ENCODE results near the gene KCNH5. TPM values are rescaled to one million over a fixed set of nuclear protein-coding genes. Genes with fewer than 3 reads are reported as not detected.

KCNH5 gene
- total RNA-seq, 1 donor from 2014 or later, result 3.1 TPM

DNA sequence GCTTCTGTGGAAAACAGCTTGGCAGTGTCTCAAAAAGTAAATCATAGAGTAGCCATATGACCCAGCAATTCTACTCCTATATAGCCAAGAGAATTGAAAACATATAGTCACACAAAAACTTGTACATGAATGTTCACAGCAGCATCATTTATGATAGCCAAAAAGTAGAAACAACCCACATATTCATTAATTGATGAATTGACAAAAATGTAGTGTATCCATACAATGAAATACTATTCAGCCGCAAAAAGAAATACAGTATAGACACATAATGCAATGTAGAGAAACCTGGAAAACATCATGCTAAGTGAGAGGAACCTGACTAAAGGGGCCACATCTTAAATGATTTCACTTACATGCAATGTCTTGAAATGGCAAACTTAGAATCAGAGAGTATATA lies 326.6 kb downstream of the KCNH5 start:
- Mint-ChIP-seq H3K27ac (no peak overlapping the region), H3K4me1 (ENCODE audit: low read depth) (no peaks in the 10 kb centered on the region), H3K4me3 (ENCODE audit: low read depth) (no peak overlapping the region), H3K9me3 (ENCODE audit: low read depth) (peaks cover 7% of the 10 kb centered on the region), H3K27me3 (no peaks in the 10 kb centered on the region), H3K36me3 (ENCODE audit: insufficient read depth) (peaks cover 4% of the 10 kb centered on the region)
- TF ChIP-seq, protein P1, sequence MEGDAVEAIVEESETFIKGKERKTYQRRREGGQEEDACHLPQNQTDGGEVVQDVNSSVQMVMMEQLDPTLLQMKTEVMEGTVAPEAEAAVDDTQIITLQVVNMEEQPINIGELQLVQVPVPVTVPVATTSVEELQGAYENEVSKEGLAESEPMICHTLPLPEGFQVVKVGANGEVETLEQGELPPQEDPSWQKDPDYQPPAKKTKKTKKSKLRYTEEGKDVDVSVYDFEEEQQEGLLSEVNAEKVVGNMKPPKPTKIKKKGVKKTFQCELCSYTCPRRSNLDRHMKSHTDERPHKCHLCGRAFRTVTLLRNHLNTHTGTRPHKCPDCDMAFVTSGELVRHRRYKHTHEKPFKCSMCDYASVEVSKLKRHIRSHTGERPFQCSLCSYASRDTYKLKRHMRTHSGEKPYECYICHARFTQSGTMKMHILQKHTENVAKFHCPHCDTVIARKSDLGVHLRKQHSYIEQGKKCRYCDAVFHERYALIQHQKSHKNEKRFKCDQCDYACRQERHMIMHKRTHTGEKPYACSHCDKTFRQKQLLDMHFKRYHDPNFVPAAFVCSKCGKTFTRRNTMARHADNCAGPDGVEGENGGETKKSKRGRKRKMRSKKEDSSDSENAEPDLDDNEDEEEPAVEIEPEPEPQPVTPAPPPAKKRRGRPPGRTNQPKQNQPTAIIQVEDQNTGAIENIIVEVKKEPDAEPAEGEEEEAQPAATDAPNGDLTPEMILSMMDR (IDR thresholded peaks at IDR 0.05; ENCODE audit: unreplicated experiment), result no peak
- DNase-seq (ENCODE audit: low spot score, unreplicated experiment), result no peak

DNA sequence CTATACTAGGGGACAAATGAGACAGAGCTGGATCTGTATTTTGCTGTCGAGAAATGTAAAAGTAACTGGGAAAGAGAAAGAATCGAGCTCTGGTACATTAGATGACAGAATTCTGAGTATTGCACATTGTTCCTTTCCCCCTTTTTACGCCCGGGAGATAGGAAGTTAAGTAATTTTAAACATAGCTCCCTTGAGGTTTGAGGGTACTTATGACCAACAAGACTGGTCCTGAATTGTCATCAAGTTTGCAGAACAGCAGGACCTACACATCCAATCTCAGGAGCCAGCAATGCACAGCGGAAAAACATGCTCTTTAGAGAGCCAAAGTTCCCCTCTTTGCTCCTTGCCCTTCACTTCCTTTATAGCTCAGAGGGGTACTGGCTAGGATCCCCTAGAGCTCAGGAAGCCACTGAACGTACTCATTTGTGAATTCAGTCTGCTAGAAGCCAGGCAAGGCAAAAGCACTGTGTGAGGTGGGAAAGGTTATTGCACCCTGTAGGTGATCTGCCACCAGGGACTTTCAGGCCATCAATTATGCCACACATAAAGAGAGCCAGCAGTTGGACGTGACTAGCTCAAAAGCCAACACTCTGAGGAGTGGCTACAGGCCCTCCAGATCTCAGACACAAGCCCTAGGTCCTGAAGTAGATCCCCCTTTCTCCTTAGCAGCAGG lies 333.8 kb downstream of the KCNH5 start:
- no peak for DNase-seq (ENCODE audit: low spot score, unreplicated experiment)
- Mint-ChIP-seq H3K27ac (no peak overlapping the region), H3K4me3 (ENCODE audit: low read depth) (no peak overlapping the region), H3K9me3 (ENCODE audit: low read depth) (peaks cover 5% of the 10 kb centered on the region), H3K4me1 (ENCODE audit: low read depth) (peaks cover 21% of the 10 kb centered on the region), H3K36me3 (ENCODE audit: insufficient read depth) (peaks cover 1% of the 10 kb centered on the region), H3K27me3 (no peaks in the 10 kb centered on the region)
- TF ChIP-seq, protein P1 (IDR thresholded peaks at IDR 0.05; ENCODE audit: unreplicated experiment), result no peak

DNA sequence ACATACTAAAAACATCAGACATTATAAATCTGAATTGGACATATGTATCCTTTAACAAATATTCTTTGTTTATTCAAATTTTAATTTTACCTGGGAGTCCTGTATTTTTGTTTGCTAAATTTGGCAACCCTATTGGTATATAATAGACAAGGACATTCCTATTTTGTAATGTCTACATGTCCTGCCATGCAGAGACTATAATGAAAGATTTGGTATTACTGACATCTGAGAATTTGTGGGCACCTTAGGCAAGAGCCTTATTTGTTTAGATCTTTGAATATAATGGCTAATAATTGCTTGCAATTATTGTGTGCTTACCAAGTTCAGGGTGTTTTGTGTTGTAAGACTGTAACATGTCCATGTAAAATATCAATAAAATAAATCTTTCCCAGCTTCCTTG lies 334.4 kb downstream of the KCNH5 start:
- H3K27me3 Mint-ChIP-seq, result no peaks in the 10 kb centered on the region
- no peak overlapping the region for H3K27ac Mint-ChIP-seq
- peaks cover 5% of the 10 kb centered on the region for H3K9me3 Mint-ChIP-seq (ENCODE audit: low read depth)
- peaks cover 1% of the 10 kb centered on the region for H3K36me3 Mint-ChIP-seq (ENCODE audit: insufficient read depth)
- H3K4me3 Mint-ChIP-seq (ENCODE audit: low read depth), result no peak overlapping the region
- H3K4me1 Mint-ChIP-seq (ENCODE audit: low read depth), result peaks cover 22% of the 10 kb centered on the region
- TF ChIP-seq, protein P1 (IDR thresholded peaks at IDR 0.05; ENCODE audit: unreplicated experiment), result no peak
- no peak for DNase-seq (ENCODE audit: low spot score, unreplicated experiment)

DNA sequence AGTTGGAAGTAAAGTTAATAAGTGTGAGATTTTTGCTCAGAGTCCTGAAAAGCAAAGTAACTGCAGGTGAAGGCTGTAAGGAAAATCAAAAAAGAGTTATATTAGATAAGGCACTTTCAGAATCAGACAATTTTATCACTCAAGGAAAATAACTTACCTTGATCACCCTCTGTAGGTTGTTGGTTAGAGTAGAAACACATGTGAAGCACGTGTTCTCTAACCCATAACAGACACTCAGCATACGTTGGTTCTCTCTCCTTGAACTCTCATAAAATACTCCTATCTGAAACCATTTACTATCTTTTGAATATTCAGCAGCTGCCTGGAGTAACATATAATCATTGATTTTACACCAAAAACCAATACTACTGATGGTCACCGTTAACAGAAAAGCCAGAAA lies 335.5 kb downstream of the KCNH5 start:
- Mint-ChIP-seq H3K9me3 (ENCODE audit: low read depth) (peaks cover 5% of the 10 kb centered on the region), H3K4me1 (ENCODE audit: low read depth) (peaks cover 31% of the 10 kb centered on the region), H3K27me3 (no peaks in the 10 kb centered on the region), H3K36me3 (ENCODE audit: insufficient read depth) (peaks cover 1% of the 10 kb centered on the region), H3K27ac (no peak overlapping the region), H3K4me3 (ENCODE audit: low read depth) (no peak overlapping the region)
- no peak for DNase-seq (ENCODE audit: low spot score, unreplicated experiment)
- TF ChIP-seq, protein P1 (IDR thresholded peaks at IDR 0.05; ENCODE audit: unreplicated experiment), result no peak

DNA sequence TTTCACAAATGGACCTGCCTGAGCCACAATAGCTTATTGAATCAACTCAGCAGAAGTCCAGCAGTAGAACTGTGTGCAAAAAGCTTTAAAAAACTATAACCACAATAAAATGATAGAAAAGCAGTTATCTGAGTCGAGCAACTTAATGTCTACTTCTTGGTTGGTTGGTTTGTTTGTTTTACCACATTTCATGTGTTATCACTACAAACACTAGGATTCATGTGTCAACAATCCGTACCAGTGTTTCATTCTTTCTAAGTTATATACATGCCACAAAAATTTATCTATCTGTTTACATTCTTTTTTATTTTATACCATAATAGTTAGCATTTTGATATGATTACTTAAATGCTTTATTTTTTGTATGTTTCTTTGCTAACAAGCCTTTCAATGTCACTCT lies 339.0 kb downstream of the KCNH5 start:
- H3K27ac Mint-ChIP-seq, result no peak overlapping the region
- H3K27me3 Mint-ChIP-seq, result no peaks in the 10 kb centered on the region
- DNase-seq (ENCODE audit: low spot score, unreplicated experiment), result no peak
- H3K4me3 Mint-ChIP-seq (ENCODE audit: low read depth), result no peak overlapping the region
- peaks cover 1% of the 10 kb centered on the region for H3K36me3 Mint-ChIP-seq (ENCODE audit: insufficient read depth)
- peaks cover 35% of the 10 kb centered on the region for H3K4me1 Mint-ChIP-seq (ENCODE audit: low read depth)
- TF ChIP-seq, protein P1 (IDR thresholded peaks at IDR 0.05; ENCODE audit: unreplicated experiment), result no peak
- peaks cover 5% of the 10 kb centered on the region for H3K9me3 Mint-ChIP-seq (ENCODE audit: low read depth)
